Measurements from ENCODE around the gene FOXN3. TPM values are rescaled to one million over a fixed set of nuclear protein-coding genes. Genes with fewer than 3 reads are reported as not detected.

FOXN3 gene
- total and polyA plus RNA-seq, 10 of the 15 experiments (the other 5 are each of a cell fraction or from before 2014, with no cell fraction given), result 4.5 to 68.9 (median 29.7) TPM

- 0 out of 3 replicates have a peak, but pooled peaks of 1 of the 2 experiments have one; percentile 42 for TF ChIP-seq EGR1 (IDR thresholded peaks at IDR 0.05; ENCODE audit: borderline replicate concordance in 1 of 2, low read depth in 2 of 2, low read length in 2 of 2)
- no peak for TF ChIP-seq NRF1 (conservative IDR thresholded peaks at IDR 0.05; ENCODE audit: low read depth, low read length)
- TF ChIP-seq BCL11A (IDR thresholded peaks at IDR 0.05; ENCODE audit: low read depth, low read length), result no peak
- no peak for TF ChIP-seq SREBF1 (IDR thresholded peaks at IDR 0.05; ENCODE audit: low read length)
- TF ChIP-seq ZNF207 (IDR thresholded peaks at IDR 0.05; ENCODE audit: borderline replicate concordance), result peak; percentile 59
- TF ChIP-seq SIN3A (IDR thresholded peaks at IDR 0.05; ENCODE audit: low read depth, low read length), result no peak
- TF ChIP-seq NFYB (IDR thresholded peaks at IDR 0.05; ENCODE audit: insufficient read depth, low read depth, low read length), result no peak
- peak; percentile 63; the same call in 1 of the 2 replicates for TF ChIP-seq NKRF (conservative IDR thresholded peaks at IDR 0.05)
- TF ChIP-seq MLLT1 (IDR thresholded peaks at IDR 0.05), result peak; percentile 57; the same call in 1 of the 2 replicates
- no peak for TF ChIP-seq PRDM15 (CRISPR knock-in tag; IDR thresholded peaks at IDR 0.05)
- TF ChIP-seq SIX5 (IDR thresholded peaks at IDR 0.05; ENCODE audit: low read depth, low read length, severe bottlenecking), result no peak
- TF ChIP-seq SUZ12 (IDR thresholded peaks at IDR 0.05; ENCODE audit: unreplicated experiment), result no peak
- TF ChIP-seq ATF7 (IDR thresholded peaks at IDR 0.05; ENCODE audit: low read depth), result 0 out of 2 replicates have a peak, but pooled peaks have one; percentile 23
- peak; percentile 44; the same call in 1 of the 2 replicates for TF ChIP-seq ZNF687 (IDR thresholded peaks at IDR 0.05)
- TF ChIP-seq POU2F2 (IDR thresholded peaks at IDR 0.05; ENCODE audit: borderline replicate concordance, low read depth, low read length), result no peak
- no peak for TF ChIP-seq PML (IDR thresholded peaks at IDR 0.05; ENCODE audit: low read length)
Measured at GRCh38 chr14:89417465-89418225, 612 bp upstream of the FOXN3 start (continued).
